HepG2 (cell line): ENCODE results near the gene SDK1. TPM values are rescaled to one million over a fixed set of nuclear protein-coding genes. Genes with fewer than 3 reads are reported as not detected.

Experiments
- ATAC-seq: fragments of 200-7000 bp; cut with Tn5 transposase; 3 replicates; pipeline ENCODE4 v1.9.1; 2020; ENCODE audit warnings: mild to moderate bottlenecking, moderate library complexity
- BruUV-seq: library from RNA; stranded (reverse); fragments of 400-500 nt; replicated peaks from 2 replicates; lab custom pipeline; 2021; lab: Mats Ljungman, UMichigan
- CTCF ChIA-PET: fragments of 300-600 bp; formaldehyde crosslinking; extraction: SDS; loops from one replicate; lab custom pipeline; 2021; ENCODE audit warnings: low total read pairs, inconsistent platforms, low intra/inter-chr PET ratio; lab: Yijun Ruan, JAX
- POLR2A ChIA-PET: fragments of 350-600 bp; sonication (Branson Sonifier 250); formaldehyde crosslinking; loops from one replicate; lab custom pipeline; 2020; ENCODE audit warnings: antibody characterized with exemption, inconsistent platforms; lab: Yijun Ruan, JAX
- DNase-seq: peaks from one replicate; pipeline ENCODE4 v3.0.0-alpha.2; 2015; ENCODE audit warnings: low spot score
- FAIRE-seq: peaks from 3 replicates; lab custom pipeline; 2011; peaks lifted over from hg19 to GRCh38; lab: Jason Lieb, UNC
- H2AFZ ChIP-seq: one replicate; pipeline ENCODE4 v1.6.1; 2011; ENCODE audit warnings: low read length, inconsistent platforms
- H3K27ac ChIP-seq: fragments of 300-600 bp; 3 replicates; pipeline ENCODE4 v1.8.0; 2011; ENCODE audit warnings: mixed run types, mild to moderate bottlenecking, mixed read lengths, low read length, inconsistent platforms; ENCODE audit not compliant: insufficient read depth; ENCODE audit errors: extremely low read length
- H3K27me3 ChIP-seq, 2 experiments: fragments of 200-600 bp in 1 of 2; 2 replicates in 1 of 2; 3 replicates in 1 of 2; pipeline versions ENCODE4 v1.6.0 to v1.8.0; 2011; ENCODE audit warnings: low read length in 2 of 2, mild to moderate bottlenecking in 2 of 2, moderate library complexity in 2 of 2, inconsistent platforms in 1 of 2; ENCODE audit not compliant: insufficient read depth in 2 of 2, control insufficient read depth in 1 of 2
- H3K36me3 ChIP-seq, 2 experiments: fragments of 200-600 bp in 1 of 2; replicated peaks in 1 of 2; 2 replicates in 1 of 2; 3 replicates in 1 of 2; pipeline versions ENCODE4 v1.5.1 to v1.8.0; 2011; ENCODE audit warnings: low read length in 2 of 2, inconsistent platforms in 1 of 2; ENCODE audit not compliant: insufficient read depth in 2 of 2, control insufficient read depth in 1 of 2
- H3K4me1 ChIP-seq: 2 replicates; pipeline ENCODE4 v1.5.1; 2012; ENCODE audit warnings: low read length, inconsistent platforms; ENCODE audit not compliant: insufficient read depth
- H3K4me2 ChIP-seq: 2 replicates; pipeline ENCODE4 v1.6.0; 2011; ENCODE audit warnings: low read depth, low read length, inconsistent platforms
- H3K4me3 ChIP-seq, 3 experiments: fragments of 200-600 bp in 1 of 3; sonication (generic), shearing (Covaris generic) in 1 of 3; replicated peaks in 1 of 3; 2 replicates each; pipeline ENCODE4 v1.5.1; 2011 to 2016; ENCODE audit warnings: low read length in 3 of 3, inconsistent platforms in 2 of 3, low read depth in 2 of 3, mild to moderate bottlenecking in 2 of 3, control low read depth in 1 of 3, mixed read lengths in 1 of 3; ENCODE audit not compliant: insufficient read depth in 1 of 3
- H3K79me2 ChIP-seq: one replicate; pipeline ENCODE4 v1.6.1; 2011; ENCODE audit warnings: low read length, inconsistent platforms; ENCODE audit not compliant: insufficient read depth
- H3K9ac ChIP-seq: 2 replicates; pipeline ENCODE4 v1.6.0; 2011; ENCODE audit warnings: mild to moderate bottlenecking, low read depth, low read length, inconsistent platforms; ENCODE audit not compliant: insufficient read depth
- H3K9me3 ChIP-seq: 2 replicates; pipeline ENCODE4 v1.5.1; 2012; ENCODE audit warnings: mild to moderate bottlenecking, low read length
- H4K20me1 ChIP-seq: 2 replicates; pipeline ENCODE4 v1.6.0; 2011; ENCODE audit warnings: inconsistent platforms, mild to moderate bottlenecking, low read length, moderate library complexity; ENCODE audit not compliant: insufficient read depth
- AKAP8 ChIP-seq: sonication (generic); formaldehyde crosslinking; IDR thresholded peaks from 2 replicates; pipeline ENCODE4 v1.5.1; 2020; ENCODE audit warnings: mild to moderate bottlenecking, missing genetic modification reagents
- ARNTL ChIP-seq: sonication (generic); formaldehyde crosslinking; IDR thresholded peaks from 2 replicates; pipeline ENCODE4 v1.4.0; 2020; ENCODE audit warnings: mild to moderate bottlenecking, missing genetic modification reagents
- HMGXB4 ChIP-seq, 2 experiments: sonication (generic) in 1 of 2; formaldehyde crosslinking in 1 of 2; IDR thresholded peaks; 2 replicates each; pipeline versions ENCODE4 v1.4.0 to v1.6.1; 2018 to 2020; ENCODE audit warnings: missing genetic modification reagents in 2 of 2, borderline replicate concordance in 1 of 2, low read depth in 1 of 2, mild to moderate bottlenecking in 1 of 2, missing biosample characterization in 1 of 2
- NFATC3 ChIP-seq: sonication (generic); formaldehyde crosslinking; IDR thresholded peaks from 2 replicates; pipeline ENCODE4 v1.5.1; 2020; ENCODE audit warnings: mild to moderate bottlenecking, missing genetic modification reagents
- ZFX ChIP-seq: sonication (generic); formaldehyde crosslinking; IDR thresholded peaks from 2 replicates; pipeline ENCODE4 v1.4.0; 2020; ENCODE audit warnings: mild to moderate bottlenecking, low read depth, missing genetic modification reagents, moderate library complexity
- ZNF264 ChIP-seq: sonication (generic); formaldehyde crosslinking; IDR thresholded peaks from 2 replicates; pipeline ENCODE4 v1.4.0; 2020; ENCODE audit warnings: missing genetic modification reagents
- ZNF766 ChIP-seq: sonication (generic); formaldehyde crosslinking; IDR thresholded peaks from 2 replicates; pipeline ENCODE4 v1.5.0; 2020; ENCODE audit warnings: missing genetic modification reagents, borderline replicate concordance
- WGBS: methylation state at CpG from one replicate; pipeline ENCODE4 v1.1.6; 2017; ENCODE audit warnings: low lambda C conversion rate; 5-methylcytosine and 5-hydroxymethylcytosine counted together
- in situ Hi-C: cut with HindIII; loops from 2 replicates; pipeline ENCODE4 v1.10.0; 2017; ENCODE audit warnings: low pct_unique_long_range_greater_than_20kb; ENCODE audit not compliant: extremely low pct_ligation_motif_present
- intact Hi-C: fragments of 100-400 bp; cut with micrococcal nuclease; formaldehyde crosslinking; loops from one replicate; pipeline ENCODE4 v1.10.0; 2022; ENCODE audit not compliant: unreplicated experiment
- polyA plus RNA-seq, 8 experiments: library from polyadenylated mRNA; depleted of rRNA in 3 of 8; stranded (reverse) in 7 of 8; unstranded in 1 of 8; fragments of >200 nt; fragmentation: Illumina TruSeq in 4 of 8; extraction: Trizol in 4 of 8; gene quantifications; 2 replicates each; pipeline versions ENCODE4 v1.2.1 to v1.2.3, GENCODE V29; 2011 to 2016; ENCODE audit warnings: low read depth in 4 of 8, missing spikeins in 1 of 8, mixed read lengths in 1 of 8; ENCODE audit not compliant: insufficient read depth in 1 of 8
- total RNA-seq, 5 experiments: library from RNA; depleted of rRNA; stranded (reverse); fragments of >200 nt; fragmentation: Illumina TruSeq; extraction: Trizol; gene quantifications; 2 replicates each; pipeline ENCODE4 v1.2.3, GENCODE V29; 2016; ENCODE audit warnings: low read depth in 1 of 5
- TF ChIP-seq, protein P1 (sequence below): sonication (generic); formaldehyde crosslinking; IDR thresholded peaks from 2 replicates; pipeline ENCODE4 v1.8.0; 2022; ENCODE audit warnings: mild to moderate bottlenecking, missing genetic modification reagents, moderate library complexity

SDK1 gene
- total and polyA plus RNA-seq, 2 of the 13 experiments (the other 11 are each of a cell fraction or from before 2014, with no cell fraction given): 0.35 to 2.4 TPM

- Histone ChIP-seq H4K20me1 (no peaks in the 10 kb centered on the region), H3K4me1 (no peaks in the 10 kb centered on the region), H3K79me2 (no peaks in the 10 kb centered on the region), H3K27ac (no peak overlapping the region), H2AFZ (no peak overlapping the region), H3K4me3 (no peak overlapping the region), H3K9ac (no peak overlapping the region), H3K9me3 (no peaks in the 10 kb centered on the region), H3K4me2 (no peak overlapping the region), H3K36me3 (no peaks in the 10 kb centered on the region), H3K27me3 (no peaks in the 10 kb centered on the region)
- CTCF ChIA-PET: no interaction called here
- TF ChIP-seq, protein P1, sequence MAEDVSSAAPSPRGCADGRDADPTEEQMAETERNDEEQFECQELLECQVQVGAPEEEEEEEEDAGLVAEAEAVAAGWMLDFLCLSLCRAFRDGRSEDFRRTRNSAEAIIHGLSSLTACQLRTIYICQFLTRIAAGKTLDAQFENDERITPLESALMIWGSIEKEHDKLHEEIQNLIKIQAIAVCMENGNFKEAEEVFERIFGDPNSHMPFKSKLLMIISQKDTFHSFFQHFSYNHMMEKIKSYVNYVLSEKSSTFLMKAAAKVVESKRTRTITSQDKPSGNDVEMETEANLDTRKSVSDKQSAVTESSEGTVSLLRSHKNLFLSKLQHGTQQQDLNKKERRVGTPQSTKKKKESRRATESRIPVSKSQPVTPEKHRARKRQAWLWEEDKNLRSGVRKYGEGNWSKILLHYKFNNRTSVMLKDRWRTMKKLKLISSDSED: no peak
- TF ChIP-seq ARNTL (CRISPR knock-in tag): no peak
- TF ChIP-seq NFATC3: no peak
- no peak for TF ChIP-seq ZNF766 (CRISPR knock-in tag)
- no peak for TF ChIP-seq HMGXB4 (CRISPR knock-in tag; IDR thresholded peaks at IDR 0.05; ENCODE audit: borderline replicate concordance in 1 of 2, low read depth in 1 of 2)
- TF ChIP-seq ZFX (CRISPR knock-in tag): no peak
- TF ChIP-seq AKAP8 (CRISPR knock-in tag): no peak
- TF ChIP-seq ZNF264 (CRISPR knock-in tag): no peak
- BruUV-seq: no TSS peak
- DNase-seq (no peak), FAIRE-seq (no peak), ATAC-seq (no peak)
- POLR2A ChIA-PET: no interaction called here
- whole genome bisulfite sequencing: 94% methylated on average over 1 of the region's 1 CpG
- intact Hi-C loops (no loop called here), in situ Hi-C loops (no loop called here)
Measured at GRCh38 chr7:4058158-4058557, 757.1 kb downstream of the SDK1 start.
